ENCODE data around the gene CDK11B.
A peak's percentile ranks its signal among the peaks of the same experiment; 100 is the strongest.

CDK11B gene

GRCh38 chr1:1614204-1614953 lies 44.4 kb downstream of the CDK11B start:
- DNase-seq: peak in 4 of 5 experiments; percentile 38 to 76 (median 49)

DNA sequence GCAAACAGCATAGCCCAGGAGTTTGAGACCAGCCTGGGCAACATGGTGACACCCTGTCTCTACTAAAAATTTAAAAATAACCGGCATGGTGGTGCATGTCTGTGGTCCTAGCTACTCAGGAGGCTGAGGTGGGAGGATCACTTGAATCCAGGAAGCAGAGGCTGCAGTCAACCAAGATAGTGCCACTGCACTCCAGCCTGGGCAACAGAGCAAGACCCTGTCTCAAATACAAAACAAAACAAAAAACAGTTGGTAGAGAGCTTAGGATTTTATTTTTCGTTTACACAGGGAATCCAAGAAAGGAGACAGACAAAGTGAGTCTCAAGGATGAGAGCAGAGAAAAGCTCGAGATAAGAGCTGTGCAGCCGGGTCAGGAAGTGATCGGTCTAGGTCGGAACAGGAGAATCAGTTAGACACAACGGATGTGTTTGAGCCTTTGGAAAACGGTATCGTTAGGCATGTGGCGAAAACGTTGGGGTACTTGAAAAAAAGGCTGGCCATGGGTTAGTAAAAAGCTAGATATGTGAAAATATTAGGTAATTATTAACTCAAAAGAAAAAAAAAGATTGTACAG lies 45.2 kb downstream of the CDK11B start:
- no peak for DNase-seq

DNA sequence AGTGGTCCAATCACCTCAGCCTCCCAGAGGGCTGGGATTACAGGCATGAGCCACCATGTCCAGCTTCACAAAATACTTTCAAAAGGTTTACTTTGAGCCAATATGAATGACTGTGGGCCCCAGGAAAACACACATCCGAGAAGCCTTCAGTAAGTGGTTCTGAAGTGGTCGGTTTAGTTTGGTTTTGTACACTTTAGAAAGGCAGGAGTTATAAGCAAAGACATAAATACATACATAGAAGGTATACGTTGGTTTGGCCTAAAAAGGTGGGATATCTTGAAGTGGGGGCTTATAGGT lies 46.8 kb downstream of the CDK11B start:
- DNase-seq: no peak

GRCh38 chr1:1610796-1611195 lies 48.0 kb downstream of the CDK11B start:
- no peak for DNase-seq

- DNase-seq: no peak
Measured at GRCh38 chr1:1609822-1610485, 48.9 kb downstream of the CDK11B start.

GRCh38 chr1:1606232-1606631 lies 52.6 kb downstream of the CDK11B start:
- DNase-seq: no peak

DNA sequence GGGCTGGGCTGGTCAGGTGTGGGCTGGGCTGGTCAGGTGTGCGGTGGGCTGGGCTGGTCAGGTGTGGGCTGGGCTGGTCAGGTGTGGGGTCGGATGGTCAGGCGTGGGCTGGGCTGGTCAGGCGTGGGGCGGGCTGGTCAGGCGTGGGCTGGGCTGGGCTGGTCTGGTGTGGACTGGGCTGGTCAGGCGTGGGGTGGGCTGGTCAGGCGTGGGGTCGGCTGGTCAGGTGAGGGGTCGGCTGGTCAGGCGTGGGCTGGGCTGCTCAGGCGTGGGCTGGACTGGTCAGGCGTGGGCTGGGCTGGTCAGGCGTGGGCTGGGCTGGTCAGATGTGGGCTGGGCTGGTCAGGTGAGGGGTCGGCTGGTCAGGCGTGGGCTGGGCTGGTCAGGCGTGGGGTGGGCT lies 53.1 kb downstream of the CDK11B start:
- no peak for DNase-seq

DNA sequence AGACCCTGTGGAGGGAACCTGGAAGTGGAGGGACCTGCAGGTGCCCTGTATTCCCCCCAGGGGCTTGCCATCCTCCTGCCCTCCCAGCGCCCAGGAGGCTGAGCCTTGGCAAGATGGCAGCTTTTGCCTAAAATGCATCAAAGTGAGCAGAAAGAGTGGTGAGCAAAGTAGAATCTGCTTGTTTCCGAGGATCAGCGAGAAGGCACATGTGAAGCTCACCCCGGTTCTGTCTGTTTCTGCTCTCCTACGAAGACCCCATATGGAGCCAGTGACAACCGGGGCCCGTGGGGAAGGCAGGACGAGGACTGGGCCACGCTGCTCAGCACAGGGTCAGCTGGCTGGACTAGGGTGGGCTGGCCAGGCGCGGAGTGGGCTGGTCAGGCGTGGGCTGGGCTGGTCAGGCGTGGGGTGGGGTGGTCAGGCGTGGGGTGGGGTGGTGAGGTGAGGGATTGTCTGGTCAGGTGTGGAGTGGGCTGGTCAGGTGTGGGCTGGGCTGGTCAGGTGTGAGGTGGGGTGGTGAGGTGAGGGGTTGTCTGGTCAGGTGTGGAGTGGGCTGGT lies 53.7 kb downstream of the CDK11B start:
- DNase-seq: peak in 1 of 5 experiments; percentile 51

- DNase-seq: no peak
Measured at GRCh38 chr1:1604374-1605033, 54.3 kb downstream of the CDK11B start.

DNA sequence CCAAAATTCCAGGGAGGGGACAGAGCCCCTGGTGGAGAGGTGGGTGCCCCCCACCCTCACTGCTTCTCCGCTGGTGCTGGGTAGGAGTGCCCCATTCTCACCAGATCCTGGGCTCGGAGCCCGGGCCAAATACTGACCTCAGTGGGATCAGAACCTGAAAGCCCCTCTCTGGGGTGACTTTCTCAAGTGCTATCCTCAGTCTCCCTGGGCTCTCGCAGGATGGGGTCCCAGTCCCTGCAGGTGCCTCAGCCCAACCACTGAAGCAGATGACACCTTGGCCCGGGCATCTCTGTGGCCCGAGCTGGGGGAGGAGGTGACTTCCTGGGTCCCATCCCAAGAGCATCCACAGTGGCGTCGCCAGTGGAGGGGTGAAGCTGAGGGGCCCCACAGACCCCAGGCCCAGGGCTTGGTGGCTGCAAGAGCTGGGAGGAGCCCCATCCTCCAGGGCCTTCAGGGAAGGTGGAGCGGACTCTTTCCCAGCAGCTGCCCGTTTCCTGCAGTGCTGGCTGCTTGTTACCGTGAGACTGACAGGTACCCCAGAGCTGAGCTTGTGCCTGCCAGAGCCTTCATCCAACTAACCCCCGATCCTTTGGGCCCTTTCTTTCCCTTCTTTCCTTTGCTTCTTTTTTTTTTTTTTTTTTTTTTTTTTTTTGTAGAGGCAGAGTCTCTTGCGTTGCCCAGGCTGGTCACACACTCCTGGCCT lies 55.0 kb downstream of the CDK11B start:
- DNase-seq: no peak

- no peak for DNase-seq
Measured at GRCh38 chr1:1602968-1603506, 55.8 kb downstream of the CDK11B start.

DNA sequence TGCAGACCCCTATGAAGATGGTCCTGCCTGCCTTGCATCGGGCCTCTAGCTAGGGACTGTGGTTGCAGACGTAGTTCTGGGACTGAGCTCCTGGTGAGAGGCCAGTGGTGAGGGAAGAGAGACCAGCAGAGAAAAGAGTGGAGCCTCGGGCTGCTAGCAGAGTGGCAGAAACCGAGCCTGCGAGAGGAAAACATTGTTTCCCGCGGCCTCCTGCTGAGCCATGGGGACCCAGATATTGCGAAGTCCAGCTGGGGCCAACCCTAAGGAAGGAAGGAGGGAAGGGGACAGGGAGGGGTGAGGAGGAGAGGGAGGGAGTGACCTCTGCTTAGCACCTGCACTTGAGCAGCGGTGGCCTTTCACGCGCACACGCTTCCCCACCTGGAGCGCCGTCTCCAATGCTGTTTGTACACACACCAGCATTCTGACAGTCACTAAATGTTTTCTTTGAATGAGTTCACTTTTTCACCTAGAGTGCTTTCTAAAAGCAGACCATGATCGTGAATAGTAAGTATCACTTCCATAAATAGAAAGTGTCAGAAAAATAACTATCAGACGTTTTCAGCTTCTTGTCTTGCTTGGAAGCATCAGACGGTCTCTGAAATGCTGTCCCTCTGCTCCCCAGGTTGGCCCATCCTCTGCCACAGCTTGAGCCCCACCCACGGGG lies 56.4 kb downstream of the CDK11B start:
- DNase-seq: no peak

DNA sequence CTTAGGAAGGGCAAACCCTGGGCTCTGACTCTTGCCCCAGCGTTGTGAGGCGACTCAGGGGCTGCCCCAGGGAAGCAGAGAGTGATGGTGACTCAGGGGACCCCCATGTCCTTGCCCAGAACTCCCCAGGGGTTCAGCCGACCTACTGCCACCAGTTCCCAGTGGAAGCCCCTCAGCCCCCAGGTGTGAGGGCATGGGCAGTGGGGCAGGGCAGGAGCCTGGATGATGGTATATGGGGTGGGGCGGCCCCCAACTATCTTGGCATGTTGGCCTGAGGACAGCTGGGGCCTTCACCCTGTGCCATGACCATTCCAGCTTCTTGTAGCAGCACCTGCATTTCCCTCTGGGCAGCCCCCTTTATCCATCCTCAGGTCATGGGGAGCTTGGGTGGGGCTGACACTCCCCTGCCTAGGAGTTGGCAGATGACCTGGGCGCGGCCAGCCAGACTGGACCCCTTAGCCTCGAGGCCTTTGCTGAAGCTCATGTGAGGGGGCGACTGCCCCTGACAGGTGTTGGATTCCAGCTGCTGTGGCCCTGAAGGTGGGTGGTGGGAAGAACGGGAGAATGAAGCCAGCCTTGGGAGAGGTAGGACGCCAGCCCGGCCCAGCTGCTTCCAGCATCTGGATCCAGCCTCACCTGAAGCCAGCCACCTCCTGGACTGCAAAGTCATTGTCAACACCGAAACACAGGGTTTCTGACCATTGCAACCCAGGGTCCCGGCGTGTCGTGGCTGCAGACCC lies 57.1 kb downstream of the CDK11B start:
- no peak for DNase-seq

- DNase-seq: no peak
Measured at GRCh38 chr1:1600861-1601563, 57.8 kb downstream of the CDK11B start.

DNA sequence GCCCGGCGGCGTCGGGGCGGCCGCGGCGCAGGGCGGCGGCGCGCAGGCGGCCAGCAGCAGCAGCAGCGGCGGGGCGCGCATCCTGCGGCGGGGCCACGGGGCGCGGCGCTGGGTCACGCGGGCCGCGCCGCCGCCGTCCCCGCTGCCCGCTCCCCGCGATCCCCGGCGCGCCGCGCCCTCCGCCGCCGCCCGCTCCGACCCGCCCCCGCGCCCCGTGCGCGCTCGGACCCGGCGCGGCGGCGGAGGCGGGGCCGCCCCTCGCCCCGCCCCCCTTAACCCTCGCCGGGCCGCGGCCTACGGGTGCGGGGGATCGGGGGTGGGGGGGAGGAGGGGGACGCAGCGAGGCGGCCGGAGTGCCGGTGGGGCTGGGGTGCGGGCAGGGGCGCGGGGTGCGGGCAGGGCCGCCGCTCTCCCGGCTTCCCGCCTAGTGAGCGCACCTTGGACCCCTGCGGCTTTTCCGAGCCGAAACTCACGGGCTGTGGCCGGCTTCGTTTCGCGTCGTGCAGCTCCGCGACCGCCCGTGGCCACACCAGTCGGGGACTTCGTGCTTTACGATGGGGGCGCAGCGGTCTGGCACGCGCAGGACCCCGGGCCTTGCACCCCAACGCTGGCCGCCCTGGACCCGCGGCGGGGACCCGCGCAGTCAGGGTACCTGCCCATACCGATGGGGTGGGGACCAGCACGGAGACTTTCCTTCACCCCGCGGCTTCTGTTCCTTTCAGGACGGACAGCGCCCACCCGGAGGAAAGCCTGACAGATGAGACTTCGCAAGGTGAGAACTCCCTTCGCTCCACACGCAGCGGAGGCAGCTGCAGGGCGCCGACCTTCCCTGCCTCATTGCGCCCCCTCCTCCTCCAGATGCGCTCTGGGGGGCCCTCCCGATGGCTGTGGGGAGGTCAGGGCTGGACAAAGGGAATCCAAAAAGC lies 58.6 kb downstream of the CDK11B start, which contains the start of gene FNDC10:
Gene FNDC10, minus strand, starts transcription at position 201 of the 926 bp plus-strand sequence. Its CDS starts 120 bp downstream, at position 81.
- no peak for DNase-seq

DNA sequence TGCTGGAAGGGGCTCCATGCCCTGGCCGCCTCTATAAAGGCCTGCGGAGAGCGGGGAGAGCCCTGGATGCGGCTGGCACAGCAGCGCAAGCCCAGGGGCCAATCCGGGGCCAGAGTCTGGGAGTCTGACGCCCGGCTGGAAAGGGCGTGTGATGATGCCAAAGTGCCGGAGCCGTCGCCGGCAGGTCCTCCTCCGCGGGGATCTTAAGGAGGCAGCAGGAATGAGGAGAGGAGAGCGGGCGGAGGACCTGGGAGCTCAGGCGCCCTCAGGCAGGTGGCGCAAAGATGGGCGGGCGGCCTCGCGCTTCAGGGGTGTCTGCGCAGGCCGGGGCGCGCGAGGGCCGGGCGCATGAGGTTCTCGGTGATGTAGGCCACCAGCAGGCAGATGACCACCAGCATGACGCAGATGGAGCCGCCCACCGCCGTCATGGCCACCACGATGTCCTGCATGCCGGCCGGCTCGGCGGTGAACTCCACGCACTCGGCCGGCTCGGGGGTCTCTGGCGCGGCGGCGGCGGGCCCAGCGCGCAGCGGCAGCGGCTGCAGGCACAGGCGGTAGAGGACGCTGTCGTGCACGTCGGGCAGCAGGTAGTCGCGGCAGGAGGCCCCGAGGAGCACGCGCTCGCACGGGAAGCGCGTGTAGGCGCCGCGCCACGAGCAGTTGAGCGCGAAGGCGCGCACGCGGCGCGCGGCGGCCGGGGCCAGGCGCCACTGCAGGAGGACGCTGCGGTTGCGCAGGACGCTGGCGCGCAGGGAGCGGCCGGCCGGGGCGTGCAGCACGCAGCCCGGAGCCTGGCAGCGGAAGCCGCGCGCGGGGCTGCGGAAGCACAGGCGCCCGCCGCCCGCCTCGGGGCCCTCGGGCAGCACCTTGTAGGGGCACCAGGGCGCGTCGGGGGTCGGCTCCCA lies 59.5 kb downstream of the CDK11B start:
- peak in 2 of 5 experiments; percentile 20 to 79 for DNase-seq

DNA sequence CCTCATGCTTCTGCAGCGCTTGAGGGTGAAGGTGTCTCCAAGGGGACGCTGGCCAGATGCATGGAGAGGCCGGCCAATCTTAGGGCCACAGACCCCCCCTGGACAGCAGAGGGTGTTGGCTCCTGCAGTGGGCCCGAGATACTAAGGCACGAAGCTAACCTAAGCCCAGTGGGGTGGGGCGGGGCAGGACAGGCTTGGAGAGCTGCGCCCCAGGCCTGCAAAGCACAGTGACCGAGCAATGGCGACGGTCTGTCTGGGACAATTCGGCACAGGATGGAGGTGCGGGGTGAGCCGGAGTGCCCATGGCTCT lies 60.1 kb downstream of the CDK11B start:
- DNase-seq: no peak

GRCh38 chr1:1598051-1598719 lies 60.6 kb downstream of the CDK11B start:
- no peak for DNase-seq

Data from T-helper 2 cell (primary cell).